Measurements from ENCODE around the gene SH3YL1. TPM values are rescaled to one million over a fixed set of nuclear protein-coding genes. Genes with fewer than 3 reads are reported as not detected.

The SH3YL1 gene
- 13.9 and 15.6 TPM in 2 replicates for total RNA-seq

- intact Hi-C loops (cut with micrococcal nuclease), result loop anchor here (1.0 to 5.0 kb wide), 3 partner anchors 23 to 413 kb away; partner anchors contain the start of gene TMEM18
Observed at GRCh38 chr2:263774-264492, at the start of gene SH3YL1. TSS of gene SH3YL1 (minus strand) at chr2:264032. CDS start at chr2:263984, 48 bp downstream.

GRCh38 chr2:310994-311393, 47.2 kb upstream of the SH3YL1 start:
- intact Hi-C loops (cut with micrococcal nuclease), result no loop called here

GRCh38 chr2:309954-310510, 46.2 kb upstream of the SH3YL1 start:
- intact Hi-C loops (cut with micrococcal nuclease), result no loop called here

- intact Hi-C loops (cut with micrococcal nuclease), result no loop called here
Observed at GRCh38 chr2:309148-309953, 45.5 kb upstream of the SH3YL1 start.

GRCh38 chr2:305366-305765, 41.5 kb upstream of the SH3YL1 start:
- intact Hi-C loops (cut with micrococcal nuclease), result no loop called here

GRCh38 chr2:296354-296753, 32.5 kb upstream of the SH3YL1 start:
- intact Hi-C loops (cut with micrococcal nuclease), result no loop called here

GRCh38 chr2:295090-295489, 31.3 kb upstream of the SH3YL1 start:
- intact Hi-C loops (cut with micrococcal nuclease), result no loop called here

GRCh38 chr2:290090-290722, 26.4 kb upstream of the SH3YL1 start:
- intact Hi-C loops (cut with micrococcal nuclease), result no loop called here

GRCh38 chr2:289362-290089, 25.7 kb upstream of the SH3YL1 start:
- intact Hi-C loops (cut with micrococcal nuclease), result no loop called here

- intact Hi-C loops (cut with micrococcal nuclease), result no loop called here
Observed at GRCh38 chr2:288758-289361, 25.0 kb upstream of the SH3YL1 start.

GRCh38 chr2:287911-288757, 24.3 kb upstream of the SH3YL1 start, which contains the start of gene ALKAL2:
TSS of gene ALKAL2 (minus strand) at chr2:288091. CDS start at chr2:287835, 256 bp downstream.
- intact Hi-C loops (cut with micrococcal nuclease), result loop anchor here (2.0 kb wide), 1 partner anchor 23 kb away; the partner anchor contains the start of genes ACP1 and SH3YL1

GRCh38 chr2:287471-287885, 23.6 kb upstream of the SH3YL1 start:
- intact Hi-C loops (cut with micrococcal nuclease), result loop anchor here (2.0 kb wide), 1 partner anchor 23 kb away; the partner anchor contains the start of genes ACP1 and SH3YL1

- intact Hi-C loops (cut with micrococcal nuclease), result loop anchor here (2.0 kb wide), 1 partner anchor 22 kb away; the partner anchor contains the start of genes ACP1 and SH3YL1
Observed at GRCh38 chr2:286774-287392, 23.1 kb upstream of the SH3YL1 start.

- intact Hi-C loops (cut with micrococcal nuclease), result loop anchor here (2.0 kb wide), 1 partner anchor 21 kb away; the partner anchor contains the start of genes ACP1 and SH3YL1
Observed at GRCh38 chr2:286035-286434, 22.2 kb upstream of the SH3YL1 start.

- intact Hi-C loops (cut with micrococcal nuclease), result no loop called here
Observed at GRCh38 chr2:285531-285930, 21.7 kb upstream of the SH3YL1 start.

- intact Hi-C loops (cut with micrococcal nuclease), result no loop called here
Observed at GRCh38 chr2:284896-285492, 21.2 kb upstream of the SH3YL1 start.

- intact Hi-C loops (cut with micrococcal nuclease), result no loop called here
Observed at GRCh38 chr2:283996-284794, 20.4 kb upstream of the SH3YL1 start.
